AG04450 (cell line): Measurements from ENCODE around the gene ANKLE2. TPM values are rescaled to one million over a fixed set of nuclear protein-coding genes. Genes with fewer than 3 reads are reported as not detected.

Experiments
- CTCF ChIA-PET: fragments of 300-600, 350-600 bp; formaldehyde crosslinking; extraction: SDS; loops from one replicate; lab custom pipeline; 2022; ENCODE audit warnings: antibody characterized with exemption, inconsistent platforms; lab: Charles Lee
- POLR2A ChIA-PET: fragments of 350-600 bp; formaldehyde crosslinking; extraction: SDS; loops from one replicate; lab custom pipeline; 2021; ENCODE audit warnings: antibody characterized with exemption, inconsistent platforms; lab: Yijun Ruan, JAX
- DNase-seq: peaks from one replicate; pipeline ENCODE4 v3.0.0-alpha.2; 2011; ENCODE audit warnings: low read depth, low spot score
- H3K27ac ChIP-seq: one replicate; pipeline ENCODE4 v1.5.1; 2012; ENCODE audit warnings: low read depth, low read length, control low read depth
- H3K27me3 ChIP-seq: one replicate; pipeline ENCODE4 v1.6.0; 2012; ENCODE audit warnings: low read length; ENCODE audit not compliant: control insufficient read depth, insufficient read depth
- H3K4me3 ChIP-seq: 2 replicates; pipeline ENCODE4 v1.5.1; 2011; ENCODE audit warnings: mild to moderate bottlenecking, low read depth, low read length, control low read depth
- H3K9me3 ChIP-seq: 2 replicates; pipeline ENCODE4 v1.5.1; 2012; ENCODE audit warnings: low read length; ENCODE audit not compliant: control insufficient read depth, insufficient read depth
- polyA plus RNA-seq: library from polyadenylated mRNA; depleted of rRNA; stranded (reverse); fragments of >200 nt; gene quantifications from 2 replicates; pipeline ENCODE4 v1.2.3, GENCODE V29; 2011
- TF ChIP-seq, protein P1 (sequence below): IDR thresholded peaks from 2 replicates; pipeline ENCODE4 v1.5.1; 2011; ENCODE audit warnings: low read depth, low read length, control low read depth, inconsistent platforms

The ANKLE2 gene
- polyA plus RNA-seq, 1 experiment: 55.7 TPM

DNA sequence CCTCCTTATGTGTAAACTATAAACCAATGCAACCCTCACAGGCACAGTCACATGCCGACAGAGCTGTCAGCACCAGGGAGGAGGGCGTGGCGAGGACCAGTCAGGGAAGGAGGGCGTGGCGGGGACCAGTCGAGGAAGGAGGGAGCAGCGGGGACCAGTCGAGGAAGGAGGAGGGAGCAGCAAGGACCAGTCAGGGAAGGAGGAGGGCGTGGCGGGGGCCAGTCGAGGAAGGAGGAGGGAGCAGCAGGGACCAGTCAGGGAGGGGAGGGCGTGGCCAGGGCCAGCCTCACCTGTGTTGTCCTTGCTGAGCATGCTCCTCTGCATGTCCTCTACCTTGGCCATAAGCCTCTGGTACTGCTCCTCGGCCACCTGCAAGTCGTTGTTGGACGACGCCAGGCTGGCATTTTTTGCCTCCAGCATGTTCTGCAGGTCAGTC lies 42.8 kb upstream of the ANKLE2 start:
- CTCF ChIA-PET: no interaction called here

GRCh38 chr12:132803888-132804287 lies 42.3 kb upstream of the ANKLE2 start:
- Histone ChIP-seq H3K9me3 (no peaks in the 10 kb centered on the region; the same call in 1 of the 2 replicates), H3K27me3 (no peaks in the 10 kb centered on the region), H3K4me3 (no peak overlapping the region), H3K27ac (no peak overlapping the region)
- no peak for DNase-seq
- ChIA-PET CTCF (no interaction called here), POLR2A (no interaction called here)
- TF ChIP-seq, protein P1, sequence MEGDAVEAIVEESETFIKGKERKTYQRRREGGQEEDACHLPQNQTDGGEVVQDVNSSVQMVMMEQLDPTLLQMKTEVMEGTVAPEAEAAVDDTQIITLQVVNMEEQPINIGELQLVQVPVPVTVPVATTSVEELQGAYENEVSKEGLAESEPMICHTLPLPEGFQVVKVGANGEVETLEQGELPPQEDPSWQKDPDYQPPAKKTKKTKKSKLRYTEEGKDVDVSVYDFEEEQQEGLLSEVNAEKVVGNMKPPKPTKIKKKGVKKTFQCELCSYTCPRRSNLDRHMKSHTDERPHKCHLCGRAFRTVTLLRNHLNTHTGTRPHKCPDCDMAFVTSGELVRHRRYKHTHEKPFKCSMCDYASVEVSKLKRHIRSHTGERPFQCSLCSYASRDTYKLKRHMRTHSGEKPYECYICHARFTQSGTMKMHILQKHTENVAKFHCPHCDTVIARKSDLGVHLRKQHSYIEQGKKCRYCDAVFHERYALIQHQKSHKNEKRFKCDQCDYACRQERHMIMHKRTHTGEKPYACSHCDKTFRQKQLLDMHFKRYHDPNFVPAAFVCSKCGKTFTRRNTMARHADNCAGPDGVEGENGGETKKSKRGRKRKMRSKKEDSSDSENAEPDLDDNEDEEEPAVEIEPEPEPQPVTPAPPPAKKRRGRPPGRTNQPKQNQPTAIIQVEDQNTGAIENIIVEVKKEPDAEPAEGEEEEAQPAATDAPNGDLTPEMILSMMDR: no peak

More for the DNA sequence above, 42.8 kb upstream of the ANKLE2 start:
- Histone ChIP-seq H3K4me3 (no peak overlapping the region), H3K27me3 (no peaks in the 10 kb centered on the region), H3K27ac (no peak overlapping the region), H3K9me3 (no peaks in the 10 kb centered on the region; the same call in 1 of the 2 replicates)
- POLR2A ChIA-PET: interaction anchor here (0.6 kb wide), 1 partner anchor 25 kb away, joined by 3 read pairs; no protein-coding TSS in a partner anchor
- no peak for DNase-seq
- TF ChIP-seq, protein P1: no peak

GRCh38 chr12:132803125-132803524 lies 41.5 kb upstream of the ANKLE2 start:
- Histone ChIP-seq H3K9me3 (no peaks in the 10 kb centered on the region; the same call in 1 of the 2 replicates), H3K27me3 (no peaks in the 10 kb centered on the region), H3K27ac (no peak overlapping the region), H3K4me3 (no peak overlapping the region)
- TF ChIP-seq, protein P1: no peak
- POLR2A ChIA-PET: no interaction called here
- DNase-seq: no peak
- CTCF ChIA-PET: no interaction called here

GRCh38 chr12:132801741-132802140 lies 40.1 kb upstream of the ANKLE2 start:
- Histone ChIP-seq H3K4me3 (no peak overlapping the region), H3K27ac (no peak overlapping the region), H3K27me3 (no peaks in the 10 kb centered on the region), H3K9me3 (no peaks in the 10 kb centered on the region; the same call in 1 of the 2 replicates)
- ChIA-PET CTCF (no interaction called here), POLR2A (no interaction called here)
- TF ChIP-seq, protein P1: no peak
- DNase-seq: no peak

GRCh38 chr12:132798836-132799235 lies 37.2 kb upstream of the ANKLE2 start:
- DNase-seq: no peak
- TF ChIP-seq, protein P1: no peak
- H3K27ac ChIP-seq: no peak overlapping the region
- POLR2A ChIA-PET: no interaction called here
- H3K9me3 ChIP-seq: no peaks in the 10 kb centered on the region
- no peak overlapping the region for H3K4me3 ChIP-seq
- CTCF ChIA-PET: interaction anchor here (1.5 kb wide), 1 partner anchor 30 kb away, joined by 3 read pairs; no protein-coding TSS in a partner anchor
- no peaks in the 10 kb centered on the region for H3K27me3 ChIP-seq
